GM21515 (cell line): ENCODE results near the gene MSRB1.

ENCODE experiments used
- ATAC-seq: cut with Tn5 transposase; IDR thresholded peaks from one replicate; pipeline ENCODE4 v1.9.1; 2021; ENCODE audit not compliant: unreplicated experiment

MSRB1 gene, protein sequence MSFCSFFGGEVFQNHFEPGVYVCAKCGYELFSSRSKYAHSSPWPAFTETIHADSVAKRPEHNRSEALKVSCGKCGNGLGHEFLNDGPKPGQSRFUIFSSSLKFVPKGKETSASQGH

GRCh38 chr16:1942810-1943726, at the start of gene MSRB1:
Gene MSRB1 (minus strand): TSS chr16:1943199. CDS start chr16:1943156, 43 bp downstream.
- peak; percentile 84 for ATAC-seq

- peak; percentile 48 for ATAC-seq
Observed at GRCh38 chr16:1991948-1992703, 49.1 kb upstream of the MSRB1 start.

DNA sequence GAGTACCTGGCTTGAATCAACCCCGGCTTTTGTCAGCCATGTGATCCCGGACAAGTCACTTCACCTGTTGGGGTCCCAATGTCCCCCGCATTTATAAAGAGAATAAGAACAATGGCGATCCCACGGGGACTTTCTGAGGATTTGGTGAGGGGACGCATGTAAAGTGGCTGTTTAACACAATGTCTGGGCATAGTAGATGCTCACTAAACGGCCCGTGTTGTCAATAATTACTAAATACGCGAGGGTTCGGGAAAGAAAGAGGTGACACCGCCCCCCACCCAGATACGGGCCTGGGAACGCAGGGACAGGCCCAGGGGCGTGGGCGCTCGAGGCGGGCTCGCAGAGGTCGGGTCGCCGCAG, 48.6 kb upstream of the MSRB1 start:
- ATAC-seq = no peak

- no peak for ATAC-seq
Observed at GRCh38 chr16:1991135-1991551, 48.1 kb upstream of the MSRB1 start.

- no peak for ATAC-seq
Observed at GRCh38 chr16:1990351-1991134, 47.5 kb upstream of the MSRB1 start.

DNA sequence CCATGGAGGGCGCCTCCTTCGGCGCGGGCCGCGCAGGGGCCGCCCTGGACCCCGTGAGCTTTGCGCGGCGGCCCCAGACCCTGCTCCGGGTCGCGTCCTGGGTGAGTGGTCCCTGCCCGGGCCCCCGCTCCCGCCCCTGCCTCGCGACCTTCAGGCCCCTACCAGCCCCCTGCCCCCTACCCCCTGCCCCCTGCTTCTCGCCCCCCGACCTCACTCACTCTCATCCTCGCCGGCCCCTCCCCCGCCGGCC, 47.0 kb upstream of the MSRB1 start:
- ATAC-seq = no peak

DNA sequence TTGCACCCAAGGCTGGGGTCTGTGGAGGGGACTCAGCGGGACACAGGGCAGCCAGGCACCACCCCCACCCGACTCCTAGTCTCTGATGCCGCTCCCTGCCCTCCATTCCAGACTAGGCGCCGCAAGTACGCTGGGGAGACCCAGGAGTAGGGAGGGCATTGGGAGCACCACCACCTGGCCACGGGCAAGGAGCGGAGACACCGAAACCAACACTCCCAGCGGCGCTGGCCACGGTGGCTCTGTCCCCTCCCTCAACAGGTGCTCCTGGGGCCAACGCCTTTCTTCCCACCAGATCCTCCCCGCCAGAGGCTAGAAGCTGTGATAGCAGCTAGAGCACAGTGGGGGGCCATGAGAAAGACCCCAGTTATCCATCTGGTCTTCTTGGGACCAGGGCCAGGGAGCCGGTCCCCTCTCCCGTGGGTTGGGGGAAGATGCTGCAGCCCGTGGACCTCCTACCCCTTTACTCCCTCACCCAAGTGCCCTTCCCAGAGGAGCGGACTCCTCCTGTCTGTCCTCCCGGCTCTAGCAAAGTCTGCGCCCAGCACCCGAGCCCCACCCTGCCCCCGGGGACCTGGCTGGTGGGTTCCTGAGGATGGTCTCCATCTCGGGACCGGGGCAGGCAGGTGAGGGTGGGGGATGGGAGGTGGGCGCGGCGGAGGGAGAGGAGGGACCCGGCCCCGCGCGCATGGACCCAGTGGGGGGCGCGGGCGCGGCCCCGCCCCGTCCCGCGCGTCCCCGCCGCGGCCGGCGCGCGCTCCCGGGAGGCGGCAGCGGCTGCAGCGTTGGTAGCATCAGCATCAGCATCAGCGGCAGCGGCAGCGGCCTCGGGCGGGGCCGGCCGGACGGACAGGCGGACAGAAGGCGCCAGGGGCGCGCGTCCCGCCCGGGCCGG, 46.5 kb upstream of the MSRB1 start, which contains the start of gene SYNGR3:
Gene SYNGR3, plus strand, starts transcription at position 762 of the 892 bp plus-strand sequence. CDS start 133 bp downstream, outside the sequence.
- ATAC-seq = no peak

DNA sequence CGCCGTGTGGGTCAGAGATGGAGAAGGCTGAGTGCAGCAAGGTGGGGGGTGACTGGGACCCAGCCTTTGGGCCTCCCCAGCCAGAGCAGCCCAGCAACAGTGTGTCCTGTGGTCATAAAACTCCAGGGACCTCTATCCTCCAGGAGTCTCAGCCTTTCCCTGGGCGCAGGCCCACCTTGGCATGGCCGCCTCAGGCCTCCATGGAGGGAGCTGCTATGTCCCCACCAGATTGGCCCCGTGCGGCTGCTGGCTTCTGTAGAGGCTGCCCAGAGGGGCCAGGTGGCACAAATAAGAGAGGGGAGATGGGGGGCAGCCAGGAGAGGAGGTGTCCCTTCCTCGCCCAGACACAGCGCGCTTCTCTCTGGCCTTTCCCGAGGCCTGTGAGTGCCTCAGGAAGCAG, 44.2 kb upstream of the MSRB1 start:
- ATAC-seq = no peak

DNA sequence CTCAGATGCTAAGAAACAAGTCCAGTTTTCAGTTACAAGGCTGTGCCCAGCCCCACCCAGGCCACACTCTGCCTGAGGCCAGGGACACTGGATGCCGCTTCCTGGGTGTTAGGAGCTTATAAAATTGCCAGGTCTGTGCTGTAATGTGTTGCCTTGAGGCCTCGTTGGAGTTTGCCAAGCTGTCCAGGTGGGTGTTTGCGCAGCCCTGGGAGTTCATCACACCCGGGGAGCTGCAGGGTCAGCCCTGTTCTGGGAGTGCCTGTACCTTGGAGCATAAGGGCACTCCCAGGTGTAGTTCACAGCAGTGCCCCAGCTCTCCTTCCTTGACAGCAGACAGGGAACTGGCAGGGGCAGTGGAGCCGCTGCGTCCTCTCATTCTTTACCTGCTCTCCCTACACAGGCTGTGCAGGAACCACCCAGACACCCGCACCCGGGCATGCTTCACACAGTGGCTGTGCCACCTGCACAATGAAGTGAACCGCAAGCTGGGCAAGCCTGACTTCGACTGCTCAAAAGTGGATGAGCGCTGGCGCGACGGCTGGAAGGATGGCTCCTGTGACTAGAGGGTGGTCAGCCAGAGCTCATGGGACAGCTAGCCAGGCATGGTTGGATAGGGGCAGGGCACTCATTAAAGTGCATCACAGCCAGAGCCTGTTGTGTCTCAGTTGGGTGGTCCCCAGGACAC, 42.6 kb upstream of the MSRB1 start:
- ATAC-seq = no peak

GRCh38 chr16:1984347-1985225, 41.6 kb upstream of the MSRB1 start:
- ATAC-seq = peak; percentile 12

GRCh38 chr16:1983544-1984346, 40.7 kb upstream of the MSRB1 start, which contains the start of gene GFER:
Gene GFER (plus strand): TSS chr16:1984193. CDS start chr16:1984219, 26 bp downstream.
- peak; percentile 66 for ATAC-seq

DNA sequence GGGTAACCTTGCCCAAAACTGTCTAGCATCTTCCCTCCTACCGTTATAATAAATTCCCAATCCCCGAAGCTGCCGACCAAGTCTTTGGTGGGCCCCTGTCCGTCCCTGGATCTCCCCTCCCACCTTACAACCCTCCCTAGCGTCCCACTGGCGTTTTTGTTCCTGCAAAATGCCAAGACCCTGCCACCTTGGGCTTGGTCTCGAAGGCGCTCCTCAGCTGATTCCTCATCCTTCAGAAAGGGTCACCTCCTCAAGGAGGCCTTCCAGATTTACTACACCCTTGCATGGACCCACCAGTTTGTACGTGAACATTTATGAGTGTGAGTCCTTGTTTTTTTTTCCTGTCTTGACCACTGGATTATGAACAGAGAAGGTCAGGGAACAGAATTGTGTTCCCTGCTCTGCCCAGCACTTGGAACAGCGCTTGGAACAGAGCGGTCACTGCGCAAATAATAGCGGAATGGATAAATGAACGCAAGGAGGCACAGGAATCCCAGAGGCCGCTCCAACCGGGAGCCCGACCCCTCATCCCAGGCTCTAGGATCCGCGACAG, 40.1 kb upstream of the MSRB1 start:
- ATAC-seq = no peak

GRCh38 chr16:1982013-1982433, 39.0 kb upstream of the MSRB1 start:
- ATAC-seq = no peak

DNA sequence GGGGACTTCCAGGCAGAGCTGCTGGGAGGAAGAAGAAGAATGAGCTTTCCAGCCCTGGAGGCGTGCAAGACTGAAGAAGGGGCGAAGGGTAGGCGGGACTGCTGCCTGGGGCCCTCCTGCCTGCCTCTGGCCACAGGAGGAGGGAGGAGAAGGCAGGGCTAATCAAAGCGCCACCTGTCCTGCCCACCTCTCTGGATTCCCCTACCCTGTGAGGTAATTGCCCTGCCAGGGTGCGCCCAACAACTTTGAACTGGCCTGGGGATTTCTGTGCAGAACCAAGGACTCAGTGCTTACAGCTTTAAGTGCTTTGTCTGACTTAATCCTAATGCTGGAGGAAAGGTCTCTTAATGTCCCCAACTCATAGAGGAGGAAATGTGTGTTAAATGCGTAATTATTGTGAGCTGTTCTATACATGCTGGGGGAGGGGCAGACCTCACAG, 38.4 kb upstream of the MSRB1 start, which contains the start of gene NOXO1:
Gene NOXO1, minus strand, starts transcription at position 72 of the 439 bp plus-strand sequence. CDS start 290 bp downstream, outside the sequence.
- ATAC-seq = no peak

DNA sequence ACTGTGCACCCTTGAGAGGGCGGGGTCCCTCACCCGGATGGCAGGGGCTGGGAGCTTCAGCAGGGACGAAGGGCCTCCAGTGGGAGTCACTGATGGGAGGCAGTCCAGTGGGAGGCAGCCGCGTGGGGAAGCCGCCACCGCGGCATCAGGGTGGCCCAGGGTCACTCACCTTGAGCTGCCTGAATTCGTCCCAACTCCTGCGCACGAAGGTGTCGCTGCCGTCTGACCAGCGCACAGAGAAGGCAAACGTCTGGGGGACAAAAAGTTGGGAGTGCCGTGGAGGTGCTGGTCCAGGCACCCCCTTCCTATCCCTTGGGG, 37.7 kb upstream of the MSRB1 start:
- ATAC-seq = no peak

GRCh38 chr16:1980030-1980769, 37.2 kb upstream of the MSRB1 start:
- no peak for ATAC-seq
